HG02588 (cell line): ENCODE data around the gene SPRYD4.
"Not testable (repeated sequence)": the region's sequence is repeated elsewhere in the genome, so short reads cannot be mapped to it uniquely, and the experiment has no call there.

ENCODE experiments used
- ATAC-seq: cut with Tn5 transposase; IDR thresholded peaks from one replicate; pipeline ENCODE4 v1.9.1; 2021; ENCODE audit warnings: mild to moderate bottlenecking, moderate library complexity; ENCODE audit not compliant: unreplicated experiment

Gene SPRYD4

DNA sequence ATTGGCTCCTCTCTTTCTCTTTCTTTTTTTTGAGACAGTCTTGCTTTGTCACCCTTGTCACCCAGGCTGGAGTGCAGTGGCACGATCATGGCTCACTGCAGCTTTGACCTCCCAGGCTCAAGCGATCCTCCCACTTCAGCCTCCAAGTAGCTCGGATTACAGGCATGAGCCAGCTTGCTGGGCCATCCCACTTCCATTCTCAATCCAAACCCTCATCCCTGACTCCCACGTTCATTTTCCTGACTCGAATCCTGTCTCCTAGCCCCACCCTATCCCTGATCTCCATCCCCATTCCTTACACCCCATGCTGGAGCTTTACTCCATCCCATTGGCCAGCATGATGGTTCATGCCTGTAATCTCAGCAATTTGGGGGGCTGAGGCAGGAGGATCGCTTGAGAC, 7.8 kb downstream of the SPRYD4 start:
- no peak for ATAC-seq

DNA sequence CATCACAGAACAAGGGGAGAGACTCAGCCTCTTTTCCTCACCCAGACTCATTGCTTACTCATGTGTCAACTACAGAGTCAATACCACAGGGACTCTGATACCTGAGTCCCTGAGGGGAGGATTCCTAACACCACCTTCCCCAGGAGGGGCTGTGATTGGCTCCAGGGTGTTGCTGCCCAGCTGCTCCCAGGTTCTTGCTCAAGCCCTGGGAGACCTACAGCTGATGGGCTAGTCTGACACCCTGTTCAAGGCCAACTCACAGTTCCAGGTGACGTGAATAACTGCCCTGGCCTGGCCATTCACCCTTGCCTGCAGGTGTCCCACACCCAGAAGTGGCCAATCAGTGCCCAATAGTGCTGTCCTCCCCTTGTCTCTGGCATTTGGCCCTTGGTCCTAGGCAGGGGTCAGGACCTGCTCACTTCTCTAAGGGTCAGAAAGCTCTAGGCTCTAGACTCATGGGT, 8.6 kb downstream of the SPRYD4 start:
- ATAC-seq = no peak

DNA sequence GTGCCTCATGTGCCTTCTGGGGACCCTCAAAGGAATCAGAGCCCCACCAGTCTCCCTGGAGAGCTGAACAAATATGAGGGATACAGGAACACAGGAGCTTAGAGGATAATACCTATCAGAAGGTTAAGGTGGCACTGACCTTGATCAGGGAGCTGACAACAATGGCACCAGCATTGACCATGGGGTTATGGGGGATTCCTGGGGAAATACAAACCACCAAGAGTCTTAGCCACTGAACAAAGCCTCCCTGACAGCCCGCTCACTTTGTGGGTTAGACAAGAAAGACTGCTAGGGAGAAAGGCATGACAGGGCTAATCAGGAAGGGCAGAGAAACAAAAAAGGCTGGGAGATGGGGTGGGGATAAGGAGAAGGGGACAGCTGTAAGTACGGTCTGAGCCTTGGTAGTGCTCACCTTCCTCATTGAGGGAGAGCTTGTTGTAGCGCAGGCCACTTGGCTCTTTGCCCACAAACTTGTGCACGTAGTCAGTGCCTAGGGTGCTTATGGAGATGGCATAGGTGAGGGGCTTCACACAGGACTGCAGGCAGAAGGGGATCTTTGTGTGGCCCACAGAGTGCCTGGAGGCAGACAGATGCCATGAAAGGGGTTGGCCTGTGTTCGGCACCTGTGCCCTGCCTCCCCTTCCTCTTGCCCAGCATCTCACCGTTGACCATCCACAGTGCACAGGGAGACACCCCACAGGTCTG, 9.3 kb downstream of the SPRYD4 start:
- ATAC-seq = no peak

DNA sequence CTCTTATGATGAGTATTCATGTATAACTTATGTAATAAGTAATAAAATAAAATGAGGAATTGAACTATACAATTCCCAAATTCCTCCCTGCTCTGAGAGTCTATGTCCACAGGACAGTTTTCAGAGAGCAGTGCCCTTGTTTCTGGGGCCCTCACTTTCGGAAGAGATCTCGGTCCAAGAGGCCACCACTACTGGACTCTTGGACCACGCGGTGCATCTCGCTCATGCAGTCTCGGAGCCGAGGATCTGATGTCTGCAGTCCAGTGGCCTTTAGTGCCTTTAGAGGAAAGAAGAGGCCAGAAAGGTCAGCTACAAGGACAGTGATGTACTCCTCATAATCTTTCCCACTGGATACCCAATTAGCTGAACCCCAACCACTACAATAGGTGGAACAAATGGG, 11.2 kb downstream of the SPRYD4 start:
- no peak for ATAC-seq

DNA sequence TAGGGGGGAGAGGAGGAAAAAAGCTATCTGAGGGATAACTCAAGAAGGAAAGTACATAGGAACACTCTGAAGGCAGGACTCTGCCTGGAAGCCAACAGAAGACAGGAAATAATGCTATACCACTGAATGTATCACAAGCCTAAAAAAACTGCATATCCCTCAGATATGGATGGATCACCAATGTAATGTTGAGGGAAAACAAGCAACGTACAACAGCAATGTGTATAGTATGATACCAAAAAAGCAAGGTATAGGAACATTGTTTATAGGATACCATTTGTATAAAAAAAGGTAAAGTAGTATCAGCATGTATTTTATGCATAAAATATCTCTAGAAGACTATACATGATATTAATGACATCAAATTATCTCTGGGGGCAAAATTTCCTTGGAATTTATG, 16.2 kb downstream of the SPRYD4 start:
- no peak for ATAC-seq

DNA sequence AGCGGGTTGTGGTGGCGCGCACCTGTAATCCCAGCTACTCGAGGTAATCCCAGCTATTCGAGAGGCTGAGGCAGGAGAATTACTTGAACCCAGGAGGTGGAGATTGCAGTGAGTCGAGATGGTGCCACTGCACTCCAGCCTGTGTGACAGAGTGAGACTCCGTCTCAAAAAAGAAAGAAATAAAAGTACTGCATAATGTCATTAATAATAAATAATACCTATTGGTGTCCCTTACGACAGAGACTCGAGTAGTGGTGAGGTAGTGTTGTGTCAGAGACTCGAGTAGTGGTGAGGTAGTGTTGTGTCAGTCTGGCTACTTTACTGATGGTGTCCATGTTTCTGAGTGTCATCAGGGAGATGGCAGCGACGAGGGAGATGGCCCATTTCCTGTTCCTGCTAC, 18.3 kb downstream of the SPRYD4 start:
- ATAC-seq = no peak

DNA sequence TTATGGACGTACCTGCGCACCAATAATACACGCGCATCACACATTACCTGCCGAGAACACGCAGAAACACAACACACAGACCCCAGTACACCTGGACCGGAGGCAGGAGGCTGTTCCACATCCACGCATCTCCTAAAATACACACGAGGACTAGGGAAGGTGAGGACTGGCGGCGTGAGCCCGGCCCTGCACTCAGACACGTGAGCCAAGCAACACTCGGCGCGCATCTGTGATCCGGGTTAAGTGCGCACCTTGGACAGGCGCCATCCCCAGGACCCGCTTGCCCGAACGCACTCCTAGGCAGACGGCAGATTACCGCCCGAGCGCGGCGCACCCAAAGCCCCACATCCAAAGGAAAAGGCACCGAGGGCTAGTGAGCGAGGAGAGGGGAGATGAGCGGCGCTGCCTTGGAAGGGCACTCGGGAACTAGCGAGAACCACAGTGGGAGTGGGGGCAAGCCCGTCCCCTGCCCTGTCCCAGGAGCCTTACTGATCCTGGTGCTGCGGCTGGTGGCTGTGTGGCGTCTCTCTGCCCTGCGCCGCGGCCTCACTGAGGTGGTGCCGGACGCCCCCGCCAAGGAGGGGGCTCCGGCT, 19.2 kb downstream of the SPRYD4 start:
- peak; percentile 13 for ATAC-seq

DNA sequence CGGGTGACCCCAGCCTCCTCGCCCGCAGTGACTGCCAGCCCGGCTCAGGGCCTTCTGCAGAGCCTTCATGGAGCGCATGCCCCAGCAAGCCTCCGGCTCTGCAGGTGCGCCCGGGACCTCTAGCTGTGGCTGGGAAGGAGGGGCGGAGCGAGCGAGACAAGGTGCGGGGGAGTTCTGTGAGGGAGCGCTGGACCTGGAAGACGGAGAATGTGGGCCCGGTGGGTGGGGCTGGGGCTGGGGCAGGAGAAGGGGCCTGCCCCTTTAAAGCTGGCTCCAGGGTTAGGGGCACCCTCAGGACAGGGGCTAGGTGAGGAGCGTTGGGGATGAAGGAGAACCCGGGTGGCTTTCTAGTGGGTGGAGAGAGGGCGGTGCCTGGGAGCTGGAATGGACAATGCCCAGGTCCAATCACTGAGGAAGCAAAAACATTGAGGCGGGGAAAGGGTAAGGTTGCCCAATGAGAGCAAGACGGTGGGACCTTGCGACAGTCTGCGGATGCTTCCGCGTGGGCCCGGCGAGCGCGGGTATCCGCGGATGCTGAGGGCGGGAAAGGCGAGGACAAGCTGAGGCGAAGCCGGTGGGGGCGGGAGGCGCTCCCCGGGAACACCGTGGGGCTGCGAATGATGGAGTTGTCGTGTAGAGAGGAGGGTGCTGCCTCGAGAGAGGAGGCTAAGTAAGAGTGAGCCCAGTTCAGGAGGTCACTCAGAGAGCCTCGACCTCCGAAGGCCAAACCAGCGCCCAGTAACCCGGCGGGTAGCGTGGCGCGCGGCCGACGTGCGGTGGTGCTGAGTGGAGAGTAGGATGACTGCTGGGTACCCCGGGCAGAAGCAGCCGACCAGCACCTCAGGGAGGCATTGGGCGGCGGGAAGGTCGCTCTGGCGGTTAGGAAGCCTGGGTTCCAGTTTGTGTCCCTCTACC, 19.9 kb downstream of the SPRYD4 start, which contains the start of gene GLS2:
GLS2 (minus strand) TSS at position 121 of the 915 bp plus-strand sequence; CDS start at position 78, 43 bp downstream.
- ATAC-seq = peak; percentile 86

DNA sequence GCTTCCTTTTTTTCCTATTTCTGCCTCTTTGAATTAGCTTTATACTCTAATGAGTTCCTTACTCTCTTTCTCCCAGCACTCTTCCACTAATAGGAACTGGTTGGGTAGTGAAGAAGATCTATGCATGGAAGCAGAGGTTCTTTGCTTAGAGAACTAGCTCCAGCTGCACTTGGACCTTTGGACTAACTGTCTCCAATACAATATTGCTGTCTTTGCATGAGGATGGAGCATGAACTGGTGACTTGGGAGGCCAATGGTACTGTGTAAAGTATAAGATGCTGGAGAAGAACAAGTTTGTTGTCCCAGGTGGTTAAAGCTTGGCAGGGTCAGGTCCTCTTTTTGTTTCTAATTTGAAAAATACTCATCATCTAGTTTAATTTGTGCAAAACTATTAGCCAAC, 22.0 kb downstream of the SPRYD4 start:
- ATAC-seq = no peak

DNA sequence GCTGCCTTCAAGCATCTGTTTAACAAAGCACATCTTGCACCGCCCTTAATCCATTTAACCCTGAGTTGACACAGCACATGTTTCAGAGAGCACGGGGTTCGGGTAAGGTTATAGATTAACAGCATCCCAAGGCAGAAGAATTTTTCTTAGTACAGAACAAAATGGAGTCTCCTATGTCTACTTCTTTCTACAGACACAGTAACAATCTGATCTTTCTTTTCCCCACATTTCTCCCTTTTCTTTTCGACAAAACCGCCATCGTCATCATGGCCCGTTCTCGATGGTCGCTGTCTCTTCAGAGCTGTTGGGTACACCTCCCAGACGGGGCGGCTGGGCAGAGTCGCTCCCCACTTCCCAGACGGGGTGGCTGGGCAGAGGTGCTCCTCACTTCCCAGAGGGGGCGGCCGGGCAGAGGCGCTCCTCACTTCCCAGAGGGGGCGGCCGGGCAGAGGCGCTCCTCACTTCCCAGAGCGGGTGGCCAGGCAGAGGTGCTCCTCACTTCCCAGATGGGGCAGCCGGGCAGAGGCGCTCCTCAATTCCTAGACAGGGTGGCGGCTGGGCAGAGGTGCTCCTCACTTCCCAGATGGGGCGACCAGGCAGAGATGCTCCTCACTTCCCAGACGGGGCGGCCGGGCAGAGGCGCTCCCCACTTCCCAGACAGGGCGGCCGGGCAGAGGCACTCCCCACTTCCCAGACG, 25.2 kb downstream of the SPRYD4 start:
- ATAC-seq = not testable (repeated sequence)

DNA sequence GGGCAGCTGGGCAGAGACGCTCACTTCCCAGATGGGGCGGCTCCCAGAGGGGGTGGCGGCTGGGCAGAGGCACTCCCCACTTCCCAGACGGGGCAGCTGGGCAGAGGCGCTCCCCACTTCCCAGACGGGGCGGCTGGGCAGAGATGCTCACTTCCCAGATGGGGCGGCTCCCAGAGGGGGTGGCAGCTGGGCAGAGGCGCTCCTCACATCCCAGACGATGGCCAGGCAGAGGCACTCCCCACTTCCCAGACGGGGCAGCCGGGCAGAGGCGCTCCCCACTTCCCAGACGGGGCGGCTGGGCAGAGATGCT, 25.7 kb downstream of the SPRYD4 start:
- ATAC-seq = not testable (repeated sequence)

DNA sequence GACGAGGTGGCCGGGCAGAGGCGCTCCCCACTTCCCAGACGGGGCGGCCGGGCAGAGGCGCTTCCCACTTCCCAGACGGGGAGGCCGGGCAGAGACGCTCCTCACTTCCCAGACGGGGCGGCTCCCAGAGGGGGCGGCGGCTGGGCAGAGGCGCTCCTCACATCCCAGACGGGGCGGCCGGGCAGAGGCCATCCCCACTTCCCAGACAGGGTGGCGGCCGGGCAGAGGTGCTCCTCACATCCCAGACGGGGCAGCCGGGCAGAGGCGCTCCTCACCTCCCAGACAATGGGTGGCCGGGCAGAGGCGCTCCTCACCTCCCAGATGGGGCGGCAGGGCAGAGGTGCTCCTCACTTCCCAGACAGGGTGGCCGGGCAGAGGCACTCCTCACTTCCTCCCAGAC, 26.1 kb downstream of the SPRYD4 start:
- not testable (repeated sequence) for ATAC-seq

DNA sequence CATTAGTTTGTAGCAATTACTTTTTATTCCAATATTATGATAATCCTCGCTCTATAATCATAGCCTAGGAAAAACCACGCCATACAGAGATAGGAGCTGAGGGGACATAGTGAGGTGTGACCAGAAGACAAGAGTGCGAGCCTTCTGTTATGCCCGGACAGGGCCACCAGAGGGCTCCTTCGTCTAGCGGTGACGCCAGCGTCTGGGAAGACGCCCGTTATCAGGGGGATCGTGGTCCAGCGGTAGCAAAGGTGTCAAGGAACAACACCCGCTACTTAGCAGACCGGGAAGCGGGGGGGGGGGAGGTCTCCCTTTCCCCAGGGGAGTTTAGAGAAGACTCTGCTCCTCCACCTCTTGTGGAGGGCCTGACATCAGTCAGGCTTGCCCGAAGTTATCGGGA, 28.3 kb downstream of the SPRYD4 start:
- not testable (repeated sequence) for ATAC-seq

DNA sequence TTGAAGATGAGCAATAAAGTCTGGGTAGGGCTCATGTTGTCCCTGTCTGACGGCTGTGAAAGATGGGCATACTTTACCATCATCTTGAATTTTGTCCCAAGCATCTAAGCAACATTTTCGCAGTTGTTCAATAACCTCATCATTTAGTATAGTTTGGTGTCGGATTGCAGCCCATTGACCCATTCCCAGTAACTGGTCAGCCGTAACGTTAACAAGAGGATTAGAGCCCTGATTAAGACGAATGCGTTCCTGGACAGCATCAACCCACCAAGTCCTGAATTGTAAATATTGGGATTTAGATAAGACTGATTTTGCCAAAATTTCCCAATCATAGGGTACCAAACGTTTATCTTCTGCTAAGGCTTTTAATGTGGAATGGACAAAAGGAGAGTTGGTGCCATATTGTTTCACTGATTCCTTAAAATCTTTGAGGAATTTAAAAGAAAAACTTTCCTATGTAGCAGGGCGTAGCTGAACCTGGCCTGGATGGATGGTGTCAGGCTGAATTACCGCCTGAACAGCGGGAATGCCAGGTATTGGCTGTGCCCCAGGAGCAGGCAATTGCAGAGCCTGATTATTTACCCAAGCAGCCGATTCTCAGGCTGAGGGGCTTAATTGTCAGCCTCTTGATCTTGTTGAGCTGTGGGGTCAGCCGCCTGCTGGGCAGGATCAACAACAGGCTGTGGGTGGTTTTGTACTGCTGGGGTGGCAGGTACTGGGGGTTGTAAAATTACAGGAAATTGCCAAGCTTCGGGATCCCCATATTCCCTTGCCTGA, 29.9 kb downstream of the SPRYD4 start:
- not testable (repeated sequence) for ATAC-seq

DNA sequence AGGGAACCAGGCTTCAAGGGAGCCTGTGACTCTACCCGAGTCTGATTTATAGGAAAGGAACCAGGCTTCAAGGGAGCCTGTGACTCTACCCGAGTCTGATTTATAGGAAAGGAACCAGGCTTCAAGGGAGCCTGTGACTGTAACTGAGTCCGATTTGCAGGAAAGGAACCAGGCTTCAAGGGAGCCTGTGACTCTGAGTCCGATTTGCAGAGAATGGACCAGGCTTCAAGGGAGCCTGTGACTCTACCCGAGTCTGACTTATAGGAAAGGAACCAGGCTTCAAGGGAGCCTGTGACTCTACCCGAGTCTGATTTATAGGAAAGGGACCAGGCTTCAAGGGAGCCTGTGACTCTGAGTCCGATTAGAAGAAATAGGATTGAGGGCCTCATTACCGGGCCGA, 31.1 kb downstream of the SPRYD4 start:
- ATAC-seq = not testable (repeated sequence)

DNA sequence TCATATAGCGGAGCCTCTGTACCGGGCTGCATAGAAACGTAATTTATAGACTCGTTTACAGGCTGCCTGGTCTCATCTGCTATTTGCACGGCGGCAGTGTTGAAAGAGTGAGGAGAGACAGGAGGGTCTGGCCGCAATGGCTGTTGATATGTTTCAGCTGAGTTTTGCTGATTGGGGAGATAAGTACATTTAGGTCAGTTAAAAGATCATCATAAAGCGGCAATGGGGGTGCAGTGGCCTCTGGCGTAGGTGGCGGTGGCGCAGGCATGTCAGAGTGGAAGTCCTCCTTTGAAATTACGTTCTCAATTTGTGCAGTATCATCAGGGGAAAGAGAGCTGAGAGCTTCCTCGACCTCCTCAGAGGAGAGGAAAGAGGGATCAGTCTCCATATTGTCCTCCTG, 31.5 kb downstream of the SPRYD4 start:
- ATAC-seq = not testable (repeated sequence)

DNA sequence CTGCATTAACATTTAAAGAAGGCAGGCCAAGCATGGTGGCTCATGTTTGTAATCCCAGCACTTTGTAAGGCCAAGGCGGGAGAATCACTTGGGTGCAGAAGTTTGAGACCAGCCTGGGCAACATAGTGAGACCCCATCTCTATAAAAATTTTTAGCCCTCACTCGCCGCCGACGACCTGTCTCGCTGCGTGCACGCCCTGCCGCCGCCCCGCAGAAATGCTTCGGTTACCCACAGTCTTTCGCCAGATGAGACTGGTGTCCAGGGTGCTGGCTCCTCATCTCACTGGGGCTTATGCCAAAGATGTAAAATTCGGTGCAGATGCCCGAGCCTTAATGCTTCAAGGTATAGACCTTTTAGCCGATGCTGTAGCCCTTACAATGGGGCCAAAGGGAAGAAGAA, 42.4 kb downstream of the SPRYD4 start:
- ATAC-seq = no peak

DNA sequence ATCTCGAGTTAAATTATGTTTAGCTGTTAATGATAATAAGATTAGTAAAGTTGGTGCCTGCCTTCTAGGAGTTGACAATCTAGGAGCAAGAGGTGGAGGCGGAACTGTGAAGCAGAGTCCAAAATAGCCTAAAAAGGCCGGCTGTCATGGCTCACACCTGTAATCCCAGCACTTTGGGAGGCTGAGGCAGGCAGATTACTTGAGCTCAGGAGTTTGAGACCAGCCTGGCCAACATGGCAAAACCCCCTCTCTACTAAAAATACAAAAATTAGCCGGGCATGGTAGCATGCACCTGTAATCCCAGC, 45.6 kb downstream of the SPRYD4 start:
- ATAC-seq = not testable (repeated sequence)

DNA sequence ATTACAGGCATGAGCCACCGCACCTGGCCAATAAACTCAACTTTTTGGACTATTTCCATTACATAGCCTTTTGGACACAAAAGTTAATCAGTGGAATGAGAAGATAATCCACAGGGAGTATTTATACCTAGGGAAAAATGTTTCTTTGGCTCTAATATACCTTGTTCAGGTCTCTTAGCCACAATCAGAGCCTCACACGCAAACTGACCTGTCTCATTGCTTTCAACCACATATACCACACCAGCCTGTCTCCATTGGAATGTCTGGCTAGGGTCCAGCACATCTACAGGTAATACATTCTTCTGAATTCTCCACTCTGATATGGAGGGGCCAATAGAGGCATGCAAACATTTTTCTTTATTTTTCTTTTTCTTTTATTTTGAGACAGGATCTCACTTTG, 49.5 kb downstream of the SPRYD4 start:
- ATAC-seq = no peak

DNA sequence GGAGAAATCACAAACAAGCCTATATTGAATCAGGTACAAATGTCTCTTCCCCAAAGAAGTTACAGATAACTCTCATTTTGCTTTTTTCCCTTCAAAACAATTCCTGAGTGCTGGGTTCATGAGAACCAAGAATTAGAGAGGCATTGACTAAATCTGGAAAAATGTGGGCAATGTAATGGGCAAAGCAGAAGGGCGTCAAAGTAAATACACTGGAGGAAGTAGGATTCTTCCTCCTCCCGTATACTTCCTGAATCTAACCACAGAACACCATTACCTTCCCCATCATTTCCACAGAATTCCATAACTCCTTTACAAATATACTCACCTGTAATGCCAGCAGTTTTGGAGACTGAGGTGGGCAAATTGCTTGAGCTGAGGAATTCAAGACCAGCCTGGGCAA, 50.2 kb downstream of the SPRYD4 start:
- ATAC-seq = no peak

DNA sequence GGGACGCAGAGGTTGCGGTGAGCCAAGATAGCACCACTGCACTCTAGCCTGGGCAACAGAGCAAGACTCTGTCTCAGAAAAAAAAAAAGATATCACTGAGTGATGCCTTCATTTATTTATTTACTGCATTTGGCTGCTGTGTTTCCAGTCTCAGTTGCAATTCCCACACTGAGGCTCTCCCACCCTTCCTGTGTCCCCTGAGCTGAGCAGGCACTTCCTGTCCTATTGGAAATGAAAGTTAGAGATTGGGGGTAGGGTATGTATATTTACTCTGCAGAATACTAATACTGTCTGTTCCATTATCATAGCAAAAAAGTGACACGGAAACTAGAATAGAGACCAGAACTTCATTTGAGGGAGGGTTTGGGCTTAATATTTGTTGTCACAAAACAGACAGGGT, 51.7 kb downstream of the SPRYD4 start:
- no peak for ATAC-seq
